Stimulated activated CD8-positive, alpha-beta memory T cell treated with anti-CD3 and anti-CD28 coated beads, Interleukin-7, amount 100 ng/mL, for 1 hour (primary cell): Measurements from ENCODE around the gene PHACTR2.
"Not testable (repeated sequence)": the region's sequence is repeated elsewhere in the genome, so short reads cannot be mapped to it uniquely, and the experiment has no call there.

ENCODE experiments used
- DNase-seq, 2 donors: peaks; one replicate each; pipeline ENCODE4 v3.0.0-alpha.2; 2020; ENCODE audit warnings: low read depth in 2 of 2

Gene PHACTR2

DNA sequence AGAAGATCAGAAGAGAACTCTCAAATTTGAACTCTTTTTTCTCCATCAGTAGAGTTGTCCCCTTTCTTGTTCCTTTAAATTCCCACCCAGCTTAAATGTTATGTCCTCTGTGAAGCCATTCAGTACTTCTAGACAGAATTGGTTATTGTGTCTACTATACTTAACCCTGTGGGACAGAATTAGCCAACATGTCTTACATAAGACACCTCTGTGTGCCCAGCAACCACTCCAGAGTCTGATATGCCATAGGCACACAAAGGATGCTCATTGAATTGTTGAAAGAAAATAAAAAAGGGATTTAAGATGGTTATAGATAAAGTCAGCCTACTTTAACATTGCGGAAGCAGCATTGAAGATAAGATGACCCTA is 88.4 kb downstream of the PHACTR2 start:
- no peak for DNase-seq

DNA sequence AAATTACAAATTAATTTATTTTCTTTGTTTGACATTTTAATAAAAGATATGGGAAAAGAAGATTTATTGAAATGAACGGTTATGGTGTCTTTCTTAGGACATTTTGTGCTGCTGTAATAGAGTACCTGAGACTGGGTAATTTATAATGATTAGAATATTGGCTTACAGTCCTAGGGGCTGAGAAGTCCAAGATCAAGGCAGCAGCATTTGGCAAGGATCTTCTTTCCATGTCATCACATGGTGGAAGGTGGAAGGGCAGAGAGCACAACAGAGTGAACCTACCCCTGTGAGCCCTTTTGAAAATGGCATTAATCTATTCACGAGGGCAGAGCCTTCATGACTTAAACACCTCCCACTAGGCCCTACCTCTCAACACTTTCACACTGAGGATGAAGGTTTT is 89.7 kb downstream of the PHACTR2 start:
- no peak for DNase-seq

GRCh38 chr6:143772116-143773086 is 94.6 kb downstream of the PHACTR2 start:
- no peak for DNase-seq

- no peak for DNase-seq
Observed at GRCh38 chr6:143773506-143774150, 95.9 kb downstream of the PHACTR2 start.

DNA sequence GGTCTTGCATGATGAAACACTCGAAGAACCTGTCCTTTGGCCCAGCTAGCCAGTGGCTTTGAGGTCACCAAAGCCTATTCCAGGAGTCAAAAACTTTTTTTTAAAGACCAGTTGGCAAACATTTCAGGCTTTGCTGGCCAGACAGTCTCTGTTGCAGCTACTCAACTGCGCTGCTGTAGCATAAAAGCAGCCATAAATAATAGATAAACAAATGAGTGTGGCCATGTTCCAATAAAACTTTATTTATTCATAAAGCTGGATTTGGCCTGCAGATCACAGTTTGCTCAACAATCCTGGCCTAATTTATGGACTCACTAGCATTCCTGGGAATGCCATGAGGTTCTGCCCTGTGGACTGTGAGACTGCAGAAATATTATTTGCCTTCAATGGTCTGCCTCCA is 96.6 kb downstream of the PHACTR2 start:
- DNase-seq, result no peak

DNA sequence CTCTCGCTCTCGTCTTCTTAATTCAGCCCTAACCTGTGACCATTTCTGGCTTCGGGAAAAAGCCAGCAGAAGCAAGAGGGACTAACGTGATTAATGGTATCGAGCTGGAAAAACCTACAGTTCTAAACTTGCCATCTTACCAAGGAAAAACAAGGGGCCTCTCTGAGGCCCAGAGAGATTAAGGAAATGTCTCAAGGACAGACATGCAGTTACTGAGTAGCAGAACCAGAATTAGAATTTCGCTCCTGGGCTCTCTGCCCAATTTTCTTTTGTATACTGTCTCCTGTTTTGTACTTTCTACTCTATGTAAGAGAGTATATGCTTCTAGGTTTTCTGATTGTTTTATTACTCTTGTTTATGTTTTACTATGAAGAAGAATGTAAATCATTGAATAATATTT is 97.6 kb downstream of the PHACTR2 start:
- no peak for DNase-seq

GRCh38 chr6:143778926-143779325 is 101.2 kb downstream of the PHACTR2 start:
- DNase-seq, result no peak

- DNase-seq, result no peak
Observed at GRCh38 chr6:143782481-143782880, 104.7 kb downstream of the PHACTR2 start.

DNA sequence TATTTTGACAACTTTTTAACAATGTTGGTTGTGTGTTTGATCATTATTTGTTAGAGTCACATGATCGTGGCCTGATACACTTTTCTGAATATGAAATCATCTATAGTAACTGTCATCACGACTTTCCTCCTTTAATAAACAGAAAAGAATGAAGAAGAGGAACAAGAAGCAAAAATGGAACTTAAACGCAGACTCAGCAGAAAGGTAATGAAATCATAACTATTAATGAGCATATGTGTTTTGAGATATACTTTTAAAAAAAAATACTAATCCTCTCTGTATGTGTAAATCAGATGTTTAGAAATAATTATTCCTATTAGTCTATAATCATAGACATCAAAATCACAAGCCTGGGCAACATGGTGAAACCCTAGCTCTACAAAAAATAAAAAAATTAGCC is 105.3 kb downstream of the PHACTR2 start:
- DNase-seq, result no peak

GRCh38 chr6:143784316-143784715 is 106.6 kb downstream of the PHACTR2 start:
- no peak for DNase-seq

- not testable (repeated sequence) for DNase-seq
Observed at GRCh38 chr6:143786371-143786770, 108.6 kb downstream of the PHACTR2 start.

DNA sequence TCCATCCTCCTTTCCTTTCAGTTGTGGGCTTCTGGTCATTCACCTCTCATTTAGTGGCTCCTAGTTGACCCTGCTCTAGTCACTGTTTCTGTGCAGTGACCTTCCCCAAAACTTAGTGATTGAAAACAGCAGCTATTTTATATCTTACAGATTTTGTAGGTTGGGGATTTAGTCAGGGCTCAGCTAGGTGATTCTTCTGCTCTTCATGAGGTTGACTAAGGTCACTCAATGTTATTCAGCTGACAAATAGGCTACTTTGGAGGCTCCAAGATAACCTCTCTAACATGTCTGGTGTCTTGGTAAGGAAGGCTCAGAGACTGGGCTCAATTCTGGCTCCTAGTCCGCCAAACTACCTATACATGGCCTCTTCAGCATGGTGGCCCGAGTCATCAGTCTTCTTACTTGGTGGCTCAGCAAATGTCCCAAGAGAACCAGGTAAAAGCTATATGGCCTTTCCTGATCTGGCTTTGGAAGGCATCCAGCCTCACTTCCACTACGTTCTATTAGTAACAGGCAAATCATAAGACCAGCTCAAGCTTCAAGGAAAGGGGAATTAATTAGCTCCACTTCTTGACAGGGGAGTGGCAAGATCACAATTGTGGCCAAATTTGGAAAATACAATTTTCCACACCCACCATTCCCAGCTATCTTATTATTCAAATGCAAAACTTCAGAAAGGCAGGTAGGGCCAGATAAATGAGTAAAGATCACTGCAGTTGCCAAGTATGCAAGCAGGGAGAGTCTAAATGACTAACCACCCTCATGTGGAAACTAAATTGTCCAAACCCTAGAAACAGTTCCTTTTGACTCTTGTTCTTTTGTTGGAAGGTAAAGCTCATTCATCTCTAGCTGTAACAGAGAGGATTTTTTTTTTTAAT is 114.9 kb downstream of the PHACTR2 start:
- DNase-seq, result no peak

- DNase-seq, result no peak
Observed at GRCh38 chr6:143793280-143793619, 115.5 kb downstream of the PHACTR2 start.

DNA sequence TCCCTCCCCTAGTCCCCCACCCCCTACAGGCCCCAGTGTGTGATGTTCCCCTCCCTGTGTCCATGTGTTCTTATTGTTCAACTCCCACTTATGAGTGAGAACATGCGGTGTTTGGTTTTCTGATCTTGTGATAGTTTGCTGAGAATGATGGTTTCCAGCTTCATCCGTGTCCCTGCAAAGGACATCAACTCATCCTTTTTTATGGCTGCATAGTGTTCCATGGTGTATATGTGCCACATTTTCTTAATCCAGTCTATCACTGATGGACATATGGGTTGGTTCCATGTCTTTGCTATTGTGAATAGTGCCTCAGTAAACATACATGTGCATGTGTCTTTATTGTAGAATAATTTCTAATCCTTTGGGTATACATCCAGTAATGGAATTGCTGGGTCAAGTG is 118.8 kb downstream of the PHACTR2 start:
- not testable (repeated sequence) for DNase-seq

DNA sequence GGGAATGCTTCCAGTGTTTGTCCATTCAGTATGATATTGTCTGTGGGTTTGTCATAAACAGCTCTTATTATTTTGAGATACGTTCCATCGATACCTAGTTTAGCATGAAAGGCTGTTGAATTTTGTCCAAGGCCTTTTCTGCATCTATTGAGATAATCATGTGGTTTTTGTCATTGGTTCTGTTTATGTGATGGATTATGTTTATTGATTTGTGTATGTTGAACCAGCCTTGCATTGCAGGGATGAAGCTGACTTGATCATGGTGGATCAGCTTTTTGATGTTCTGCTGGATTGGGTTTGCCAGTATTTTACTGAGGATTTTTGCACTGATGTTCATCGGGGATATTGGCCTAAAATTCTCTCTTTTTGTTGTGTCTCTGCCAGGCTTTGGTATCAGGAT is 120.7 kb downstream of the PHACTR2 start:
- DNase-seq, result not testable (repeated sequence)

DNA sequence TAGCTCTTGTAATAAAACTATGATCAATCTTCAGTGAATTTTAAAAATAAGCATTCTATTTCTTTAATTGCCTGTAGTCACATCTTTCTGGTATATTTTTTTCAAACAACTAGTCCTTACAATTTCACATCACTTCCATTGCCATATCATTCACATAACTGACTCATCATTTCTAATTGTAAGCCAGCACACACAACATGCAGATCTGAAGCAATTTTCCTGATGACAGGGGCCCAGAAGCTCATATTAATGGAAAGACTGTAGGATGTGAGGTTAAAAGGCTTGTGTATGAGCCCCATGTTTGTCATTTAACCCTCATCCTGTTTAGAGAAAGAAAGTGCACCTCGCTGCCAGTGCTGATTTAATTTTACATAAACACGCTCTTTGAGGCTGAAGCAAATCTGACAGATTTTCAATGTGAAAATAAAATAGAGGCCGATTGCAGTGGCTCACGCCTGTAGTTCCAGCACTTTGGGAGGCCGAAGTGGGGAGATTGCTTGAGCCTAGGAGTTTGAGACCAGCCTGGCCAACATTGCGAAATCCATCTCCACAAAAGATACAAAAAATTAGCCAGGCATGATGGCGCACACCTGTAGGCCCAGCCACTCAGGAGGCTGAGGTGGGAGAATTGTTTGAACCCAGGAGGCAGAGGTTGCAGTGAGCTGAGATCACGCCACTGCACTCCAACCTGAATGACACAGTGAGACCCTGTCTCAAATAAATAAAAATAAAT is 125.2 kb downstream of the PHACTR2 start:
- DNase-seq, result no peak

- no peak for DNase-seq
Observed at GRCh38 chr6:143803769-143804568, 126.2 kb downstream of the PHACTR2 start.

DNA sequence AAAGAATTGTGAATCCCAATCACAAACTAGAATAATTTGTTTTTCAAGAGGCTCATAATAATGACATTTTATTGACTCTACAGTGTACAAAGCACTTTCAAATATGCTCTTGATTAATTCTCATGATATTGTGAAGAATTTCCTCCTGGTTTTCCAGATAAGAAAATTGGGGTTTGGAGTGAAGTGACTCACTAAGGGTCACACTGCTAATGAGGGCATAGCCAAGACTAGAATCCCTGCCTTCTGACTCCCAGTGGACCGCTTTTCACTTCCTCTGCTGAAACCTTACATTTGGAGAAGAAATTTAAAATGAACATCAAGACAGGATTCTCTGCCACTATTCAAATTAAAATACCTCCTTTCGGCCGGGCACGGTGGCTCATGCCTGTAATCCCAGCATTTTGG is 127.1 kb downstream of the PHACTR2 start:
- no peak for DNase-seq

DNA sequence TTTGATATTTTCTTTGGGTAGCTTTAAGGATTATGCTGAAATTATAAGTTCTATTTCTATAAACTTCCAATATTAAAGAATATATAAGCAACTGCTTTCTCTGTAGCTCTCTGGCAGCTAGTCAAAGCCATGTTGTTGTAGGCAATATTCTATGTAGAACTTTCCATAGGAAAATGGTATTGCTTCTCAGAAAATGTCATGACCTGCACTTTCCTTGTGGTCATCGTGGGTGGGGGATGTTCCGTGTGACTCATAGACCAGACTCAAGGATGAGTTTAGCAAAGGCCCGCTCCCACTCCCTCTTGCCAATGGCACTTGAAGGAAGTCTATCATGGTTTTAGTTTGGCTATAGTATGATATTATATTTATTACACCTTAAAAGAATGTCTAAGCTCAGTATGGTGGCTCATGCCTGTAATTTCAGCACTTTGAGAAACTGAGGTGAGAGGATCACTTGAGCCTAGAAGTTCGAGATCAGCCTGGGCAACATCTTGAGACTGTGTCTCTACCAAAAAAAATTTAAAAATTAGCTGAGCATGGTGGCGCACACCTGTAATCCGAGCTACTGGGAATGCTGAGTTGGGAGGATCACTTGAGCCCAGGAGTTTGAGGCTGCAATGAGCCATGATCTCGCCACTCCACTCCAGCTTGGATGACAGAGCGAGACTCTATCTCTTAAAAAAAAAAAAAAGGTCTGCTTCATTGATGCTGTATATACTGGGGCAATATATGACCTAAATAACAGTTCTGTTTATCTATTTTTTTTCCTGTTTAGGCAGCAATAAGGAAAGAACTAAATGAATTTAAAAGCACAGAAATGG is 128.7 kb downstream of the PHACTR2 start:
- DNase-seq, result no peak
